H1 (cell line): ENCODE measurements around the gene MAP1A. TPM values are rescaled to one million over a fixed set of nuclear protein-coding genes. Genes with fewer than 3 reads are reported as not detected.

Experiments
- BACH1 ChIP-seq: IDR thresholded peaks from 2 replicates; pipeline ENCODE4 v1.6.1; 2012; ENCODE audit warnings: low read length, improper control_type of control experiment
- PHF8 ChIP-seq: fragments of 200-600 bp; sonication (generic); conservative IDR thresholded peaks from 2 replicates; pipeline ENCODE4 v1.7.1; 2012; ENCODE audit warnings: low read depth, mild to moderate bottlenecking, inconsistent platforms, low read length, moderate library complexity
- SIX5 ChIP-seq: IDR thresholded peaks from 2 replicates; pipeline ENCODE4 v1.6.1; 2011; ENCODE audit warnings: mild to moderate bottlenecking, low read depth, low read length
- polyA plus RNA-seq, 7 experiments: library from polyadenylated mRNA; depleted of rRNA in 3 of 7; stranded (reverse) in 5 of 7; unstranded in 2 of 7; fragments of >200 nt in 5 of 7; fragments of 200-250 nt in 2 of 7; gene quantifications; 1 replicate in 5 of 7; 2 replicates in 1 of 7; 4 replicates in 1 of 7; pipeline versions ENCODE4 v1.2.1 to v1.2.3, GENCODE V29; 2011 to 2013; ENCODE audit warnings: missing spikeins in 2 of 7, mixed read lengths in 2 of 7
- total RNA-seq: library from RNA; stranded (reverse); fragmentation: NEBNext Ultra II Directional; extraction: Animal tissue kit (Norgen Biotek cat#: 25700); gene quantifications from 2 replicates; pipeline ENCODE4 v1.2.1, GENCODE V29; 2021

The MAP1A gene
- total and polyA plus RNA-seq, 2 of the 8 experiments (the other 6 are each of a cell fraction or from before 2014, with no cell fraction given), result 0.80 to 2.4 TPM

- TF ChIP-seq PHF8, result no peak
- TF ChIP-seq SIX5, result no peak
- no peak for TF ChIP-seq BACH1
Observed at GRCh38 chr15:43471975-43472374, 45.4 kb upstream of the MAP1A start (continued).
